ENCODE results near the gene TNP2. TPM values are rescaled to one million over a fixed set of nuclear protein-coding genes. Genes with fewer than 3 reads are reported as not detected.

The TNP2 gene
- total and polyA plus RNA-seq, 2 donors (not counting 3 experiments of a cell fraction or from before 2014, with no cell fraction given): not detected

GRCh38 chr16:11318817-11319216 is 49.7 kb upstream of the TNP2 start:
- H3K4me2 ChIP-seq (ENCODE audit: insufficient read depth, low read length): no peak overlapping the region
- no peaks in the 10 kb centered on the region for H3K9me3 ChIP-seq (replicated peaks; ENCODE audit: control insufficient read depth, insufficient read depth, low read length)
- no peak overlapping the region for H3K9ac ChIP-seq (replicated peaks; ENCODE audit: extremely low read depth, insufficient read depth, low read length)
- FAIRE-seq: no peak
- ChIA-PET POLR2A (no interaction called here), CTCF (no interaction called here)
- H3K36me3 ChIP-seq (ENCODE audit: control insufficient read depth in 2 of 2, extremely low read depth in 1 of 2, insufficient read depth in 2 of 2, low read length in 2 of 2): no peaks in the 10 kb centered on the region
- no peaks in the 10 kb centered on the region for H3K79me2 ChIP-seq (ENCODE audit: control insufficient read depth, insufficient read depth, low read length)
- intact Hi-C loops (cut with micrococcal nuclease) (loop anchor here (10.0 kb wide), 1 partner anchor 64 kb away; the partner anchor contains the start of gene SOCS1), dilution Hi-C loops (cut with MboI; ENCODE audit: extremely low pct_ligation_motif_present, low sequenced_read_pairs) (no loop called here)
- H4K20me1 ChIP-seq (replicated peaks; ENCODE audit: control insufficient read depth, extremely low read depth, insufficient read depth, low read length): no peaks in the 10 kb centered on the region
- no TSS peak for BruUV-seq (replicated peaks)
- no peak overlapping the region for H2AFZ ChIP-seq (ENCODE audit: low read depth, low read length)
- no peaks in the 10 kb centered on the region for H3K9me1 ChIP-seq (replicated peaks; ENCODE audit: control insufficient read depth, extremely low read depth, insufficient read depth, low read length)
- TF ChIP-seq GATA2 (IDR thresholded peaks at IDR 0.05; ENCODE audit: insufficient read depth, insufficient read length, low read depth, low read length): no peak
- H3K27ac ChIP-seq (ENCODE audit: insufficient read depth, low read depth, low read length): no peak overlapping the region
- H3K27me3 ChIP-seq (ENCODE audit: control insufficient read depth in 2 of 2, insufficient read depth in 2 of 2, low read length in 2 of 2): no peaks in the 10 kb centered on the region
- no peak overlapping the region for H3K4me3 ChIP-seq (replicated peaks in 1 of 3; ENCODE audit: insufficient read depth in 1 of 3, low read depth in 1 of 3, low read length in 3 of 3)
- H3K4me1 ChIP-seq (ENCODE audit: control insufficient read depth, extremely low read depth, insufficient read depth, low read length): no peaks in the 10 kb centered on the region
- DNase-seq (ENCODE audit: low read depth, low spot score): no peak

- H3K4me2 ChIP-seq (ENCODE audit: insufficient read depth, low read length): no peak overlapping the region
- no peaks in the 10 kb centered on the region for H4K20me1 ChIP-seq (replicated peaks; ENCODE audit: control insufficient read depth, extremely low read depth, insufficient read depth, low read length)
- H3K9ac ChIP-seq (replicated peaks; ENCODE audit: extremely low read depth, insufficient read depth, low read length): no peak overlapping the region
- no peaks in the 10 kb centered on the region for H3K27me3 ChIP-seq (ENCODE audit: control insufficient read depth in 2 of 2, insufficient read depth in 2 of 2, low read length in 2 of 2)
- H3K9me1 ChIP-seq (replicated peaks; ENCODE audit: control insufficient read depth, extremely low read depth, insufficient read depth, low read length): no peaks in the 10 kb centered on the region
- H3K4me1 ChIP-seq (ENCODE audit: control insufficient read depth, extremely low read depth, insufficient read depth, low read length): no peaks in the 10 kb centered on the region
- no TSS peak for BruUV-seq (replicated peaks)
- H3K9me3 ChIP-seq (replicated peaks; ENCODE audit: control insufficient read depth, insufficient read depth, low read length): no peaks in the 10 kb centered on the region
- no peak overlapping the region for H2AFZ ChIP-seq (ENCODE audit: low read depth, low read length)
- H3K36me3 ChIP-seq (ENCODE audit: control insufficient read depth in 2 of 2, extremely low read depth in 1 of 2, insufficient read depth in 2 of 2, low read length in 2 of 2): no peaks in the 10 kb centered on the region
- H3K4me3 ChIP-seq (replicated peaks in 1 of 3; ENCODE audit: insufficient read depth in 1 of 3, low read depth in 1 of 3, low read length in 3 of 3): no peak overlapping the region
- ChIA-PET POLR2A (no interaction called here), CTCF (interaction anchor here (1.2 kb wide), 1 partner anchor 17 kb away, joined by 3 read pairs; no protein-coding TSS in a partner anchor)
- no peak for TF ChIP-seq EZH2 (IDR thresholded peaks at IDR 0.05; ENCODE audit: borderline replicate concordance, low read depth, low read length, severe bottlenecking)
- H3K27ac ChIP-seq (ENCODE audit: insufficient read depth, low read depth, low read length): no peak overlapping the region
- FAIRE-seq: no peak
- intact Hi-C loops (cut with micrococcal nuclease): loop anchor here (10.0 kb wide), 1 partner anchor 62 kb away; the partner anchor contains the start of gene SOCS1
- DNase-seq (ENCODE audit: low read depth, low spot score): no peak
- no peaks in the 10 kb centered on the region for H3K79me2 ChIP-seq (ENCODE audit: control insufficient read depth, insufficient read depth, low read length)
- dilution Hi-C loops (cut with MboI; ENCODE audit: extremely low pct_ligation_motif_present, low sequenced_read_pairs): no loop called here
Measured at GRCh38 chr16:11316331-11317015, 47.3 kb upstream of the TNP2 start.
